OCI-LY1 (cell line): ENCODE data around the gene TRIM28.

Experiments
- H2AFZ ChIP-seq: fragments of 200-600 bp; sonication (generic), shearing (Covaris generic); 2 replicates; pipeline ENCODE4 v1.6.0; 2014; ENCODE audit warnings: antibody characterized with exemption, mild to moderate bottlenecking, low read length
- H3F3A ChIP-seq: fragments of 200-600 bp; sonication (generic), shearing (Covaris generic); 2 replicates; pipeline ENCODE4 v1.6.0; 2014; ENCODE audit warnings: mild to moderate bottlenecking, antibody characterized with exemption, low read length, moderate library complexity; ENCODE audit not compliant: insufficient read depth
- H3K27ac ChIP-seq: fragments of 200-600 bp; sonication (generic); 2 replicates; pipeline ENCODE4 v1.5.1; 2014; ENCODE audit warnings: low read length, mixed run types, mild to moderate bottlenecking, low read depth; ENCODE audit not compliant: poor library complexity, severe bottlenecking
- H3K27me3 ChIP-seq: fragments of 200-600 bp; sonication (generic); 2 replicates; pipeline ENCODE4 v1.6.0; 2014; ENCODE audit warnings: antibody characterized with exemption, mild to moderate bottlenecking, low read length, moderate library complexity; ENCODE audit not compliant: insufficient read depth
- H3K36me3 ChIP-seq: fragments of 200-600 bp; sonication (generic); 2 replicates; pipeline ENCODE4 v1.6.1; 2014; ENCODE audit warnings: mild to moderate bottlenecking, antibody characterized with exemption, low read length, moderate library complexity, mixed read lengths; ENCODE audit not compliant: insufficient read depth
- H3K4me1 ChIP-seq: fragments of 200-600 bp; sonication (generic); 2 replicates; pipeline ENCODE4 v1.5.1; 2014; ENCODE audit warnings: mild to moderate bottlenecking, low read length, moderate library complexity; ENCODE audit not compliant: insufficient read depth, severe bottlenecking
- H3K4me2 ChIP-seq: fragments of 200-600 bp; sonication (generic), shearing (Covaris generic); 2 replicates; pipeline ENCODE4 v1.6.1; 2014; ENCODE audit warnings: low read length
- H3K4me3 ChIP-seq: fragments of 200-600 bp; sonication (generic); 2 replicates; pipeline ENCODE4 v1.5.1; 2014; ENCODE audit warnings: low read length, low read depth, mild to moderate bottlenecking, mixed read lengths; ENCODE audit not compliant: poor library complexity, severe bottlenecking
- H3K79me2 ChIP-seq: fragments of 200-600 bp; shearing (Covaris generic); 2 replicates; pipeline ENCODE4 v1.6.1; 2016; ENCODE audit warnings: mixed run types, low read length, mixed read lengths; ENCODE audit not compliant: insufficient read depth
- H3K9ac ChIP-seq: fragments of 200-600 bp; sonication (generic), shearing (Covaris generic); 2 replicates; pipeline ENCODE4 v1.6.1; 2014; ENCODE audit warnings: mild to moderate bottlenecking, low read length, mixed read lengths
- H3K9me2 ChIP-seq: fragments of 200-600 bp; sonication (generic), shearing (Covaris generic); 2 replicates; pipeline ENCODE4 v1.6.1; 2014; ENCODE audit warnings: low read depth, mild to moderate bottlenecking, low read length, mixed read lengths
- H3K9me3 ChIP-seq: fragments of 200-600 bp; shearing (Covaris generic); 2 replicates; pipeline ENCODE4 v1.6.1; 2014; ENCODE audit warnings: low read length, mixed read lengths
- H4K20me1 ChIP-seq: fragments of 200-600 bp; sonication (generic), shearing (Covaris generic); 2 replicates; pipeline ENCODE4 v1.6.0; 2016; ENCODE audit warnings: mild to moderate bottlenecking, low read length; ENCODE audit not compliant: insufficient read depth
- CTCF ChIP-seq: fragments of 200-600 bp; sonication (generic), shearing (Covaris generic); IDR thresholded peaks from 2 replicates; pipeline ENCODE4 v1.5.1; 2017; ENCODE audit warnings: mild to moderate bottlenecking, antibody characterized with exemption, low read length, moderate library complexity, mixed read lengths
- EZH2 ChIP-seq: fragments of 200-600 bp; sonication (generic), shearing (Covaris generic); IDR thresholded peaks from 2 replicates; pipeline ENCODE4 v1.8.0; 2017; ENCODE audit warnings: borderline replicate concordance, mixed run types, mild to moderate bottlenecking, antibody characterized with exemption, low read length, moderate library complexity, mixed read lengths

TRIM28 gene

DNA sequence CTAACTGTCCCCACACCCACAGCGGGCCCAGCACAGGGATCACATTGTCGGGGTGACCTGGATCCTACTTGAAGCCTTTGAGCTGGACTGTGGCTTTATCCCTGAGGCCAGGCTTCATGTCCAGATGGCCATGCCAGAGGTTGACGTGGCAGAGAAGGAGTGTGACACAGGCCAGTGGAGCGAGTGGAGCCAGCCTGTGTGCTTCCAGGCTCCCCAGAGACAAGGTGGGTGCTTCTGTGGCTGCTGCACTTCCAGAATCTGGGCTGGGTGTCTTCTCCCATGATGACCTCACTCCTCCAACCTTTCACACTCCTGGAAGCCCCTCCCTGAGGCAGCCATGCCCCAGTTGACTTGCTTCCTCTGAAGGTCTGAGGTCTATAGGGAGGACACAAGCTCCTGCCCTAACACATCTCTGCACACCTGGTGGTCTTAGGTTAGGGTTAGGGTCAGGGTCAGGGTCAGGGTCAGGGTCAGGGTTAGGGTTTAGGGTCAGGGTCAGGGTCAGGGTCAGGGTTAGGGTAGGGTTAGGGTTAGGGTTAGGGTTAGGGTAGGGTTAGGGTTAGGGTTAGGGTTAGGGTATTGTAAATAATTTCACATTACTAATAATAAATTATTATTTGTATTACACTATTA, 42.4 kb downstream of the TRIM28 start:
- Histone ChIP-seq H2AFZ (no peak overlapping the region), H3K27ac (no peak overlapping the region)

More for the DNA sequence above, 42.4 kb downstream of the TRIM28 start:
- H3K9ac ChIP-seq = no peak overlapping the region
- no peaks in the 10 kb centered on the region for H4K20me1 ChIP-seq
- H3K9me2 ChIP-seq = no peaks in the 10 kb centered on the region
- TF ChIP-seq EZH2 = no peak
- no peak for TF ChIP-seq CTCF
- H3K36me3 ChIP-seq = peaks cover 8% of the 10 kb centered on the region; the same call in 1 of the 2 replicates
- H3K79me2 ChIP-seq = no peaks in the 10 kb centered on the region
- H3K27me3 ChIP-seq = no peaks in the 10 kb centered on the region
- no peak overlapping the region for H3K4me2 ChIP-seq
- no peaks in the 10 kb centered on the region for H3K4me1 ChIP-seq
- no peaks in the 10 kb centered on the region for H3F3A ChIP-seq
- no peaks in the 10 kb centered on the region for H3K9me3 ChIP-seq
- H3K4me3 ChIP-seq = no peak overlapping the region
